ENCODE measurements around the gene ATF4.

GRCh38 chr22:39490135-39490798 lies 30.1 kb upstream of the ATF4 start:
- TF ChIP-seq GATA2 (IDR thresholded peaks at IDR 0.05; ENCODE audit: low read depth, low read length) (no peak), GATA3 (IDR thresholded peaks at IDR 0.05; ENCODE audit: low read depth, low read length) (no peak)

All from SH-SY5Y (cell line).